Caco-2 (cell line): Measurements from ENCODE around the gene SLC1A1. TPM values are rescaled to one million over a fixed set of nuclear protein-coding genes. Genes with fewer than 3 reads are reported as not detected.

Source experiments
- BruUV-seq: library from RNA; stranded (reverse); fragments of 400-500 nt; replicated peaks from 2 replicates; lab custom pipeline; 2021; lab: Mats Ljungman, UMichigan
- CTCF ChIA-PET: fragments of 300-600 bp; sonication (Branson Sonifier 250); formaldehyde crosslinking; loops from one replicate; lab custom pipeline; 2022; ENCODE audit warnings: antibody characterized with exemption; lab: Charles Lee
- POLR2A ChIA-PET: fragments of 300-600 bp; sonication (Branson Sonifier 250); formaldehyde crosslinking; loops from one replicate; lab custom pipeline; 2022; ENCODE audit warnings: antibody characterized with exemption; lab: Charles Lee
- DNase-seq, 2 experiments: peaks; one replicate each; pipeline versions ENCODE4 v3.0.0 to v3.0.0-alpha.2; 2020 to 2022
- H3K27me3 ChIP-seq: replicated peaks from 2 replicates; pipeline ENCODE4 v1.6.0; 2011; ENCODE audit warnings: low read length; ENCODE audit not compliant: control insufficient read depth, insufficient read depth
- H3K36me3 ChIP-seq: 2 replicates; pipeline ENCODE4 v1.5.1; 2011; ENCODE audit warnings: low read length; ENCODE audit not compliant: control insufficient read depth, insufficient read depth
- H3K4me1 ChIP-seq: fragments of 250-450 bp; sonication (Bioruptor Pico); 2 replicates; pipeline ENCODE4 v1.5.1; 2020; ENCODE audit warnings: mild to moderate bottlenecking
- H3K4me3 ChIP-seq: 2 replicates; pipeline ENCODE4 v1.5.1; 2011; ENCODE audit warnings: low read depth, mild to moderate bottlenecking, control low read depth, low read length
- H3K9me3 ChIP-seq: fragments of 250-450 bp; sonication (Bioruptor Pico); 2 replicates; pipeline ENCODE4 v1.5.1; 2020; ENCODE audit warnings: mild to moderate bottlenecking, moderate library complexity
- H3K27ac Mint-ChIP-seq: one replicate; pipeline ENCODE4 v1.8.0; 2022; ENCODE audit warnings: mixed read lengths; ENCODE audit not compliant: unreplicated experiment
- H3K27me3 Mint-ChIP-seq: one replicate; pipeline ENCODE4 v1.8.0; 2022; ENCODE audit warnings: mixed read lengths; ENCODE audit not compliant: insufficient read depth, unreplicated experiment
- H3K36me3 Mint-ChIP-seq: one replicate; pipeline ENCODE4 v1.8.0; 2022; ENCODE audit warnings: mild to moderate bottlenecking, mixed read lengths; ENCODE audit not compliant: insufficient read depth, unreplicated experiment
- H3K4me1 Mint-ChIP-seq: one replicate; pipeline ENCODE4 v1.8.0; 2022; ENCODE audit warnings: low read depth, mixed read lengths; ENCODE audit not compliant: unreplicated experiment
- H3K4me3 Mint-ChIP-seq: one replicate; pipeline ENCODE4 v1.8.0; 2022; ENCODE audit warnings: mild to moderate bottlenecking, moderate library complexity, mixed read lengths; ENCODE audit not compliant: unreplicated experiment
- H3K9me3 Mint-ChIP-seq: one replicate; pipeline ENCODE4 v1.8.0; 2022; ENCODE audit warnings: mixed read lengths; ENCODE audit not compliant: unreplicated experiment
- CTCF ChIP-seq, 2 experiments: fragments of 200-600 bp in 1 of 2; IDR thresholded peaks; 1 replicate in 1 of 2; 2 replicates in 1 of 2; pipeline versions ENCODE4 v1.5.1 to v1.8.0; 2011 to 2022; ENCODE audit warnings: antibody characterized with exemption in 1 of 2, control low read depth in 1 of 2, inconsistent platforms in 1 of 2, low read depth in 1 of 2, low read length in 1 of 2, mild to moderate bottlenecking in 1 of 2, moderate library complexity in 1 of 2; ENCODE audit not compliant: insufficient read depth in 1 of 2, severe bottlenecking in 1 of 2, unreplicated experiment in 1 of 2
- intact Hi-C: fragments of 100-400 bp; cut with micrococcal nuclease; formaldehyde crosslinking; loops from one replicate; pipeline ENCODE4 v1.10.0; 2022; ENCODE audit not compliant: unreplicated experiment
- total RNA-seq: library from RNA; stranded (reverse); gene quantifications from 2 replicates; pipeline ENCODE4 v1.2.3, GENCODE V29; 2022

SLC1A1 gene
- total RNA-seq, 1 experiment from 2014 or later = 53.1 TPM

- no peaks in the 10 kb centered on the region for H3K27me3 Mint-ChIP-seq
- TF ChIP-seq CTCF (IDR thresholded peaks at IDR 0.05; ENCODE audit: insufficient read depth in 1 of 2, low read depth in 1 of 2, low read length in 1 of 2, severe bottlenecking in 1 of 2, unreplicated experiment in 1 of 2) = no peak
- POLR2A ChIA-PET = no interaction called here
These were observed 56.7 kb downstream of the SLC1A1 start for GRCh38 chr9:4547016-4547415.

GRCh38 chr9:4548811-4549725 lies 58.8 kb downstream of the SLC1A1 start:
- Mint-ChIP-seq H3K4me3 (no peak overlapping the region), H3K4me1 (peaks cover 1% of the 10 kb centered on the region), H3K9me3 (no peaks in the 10 kb centered on the region), H3K27ac (no peak overlapping the region), H3K27me3 (no peaks in the 10 kb centered on the region), H3K36me3 (peaks cover 14% of the 10 kb centered on the region)
- no peaks in the 10 kb centered on the region for H3K36me3 ChIP-seq
- no peaks in the 10 kb centered on the region for H3K27me3 ChIP-seq
- H3K9me3 ChIP-seq = no peaks in the 10 kb centered on the region
- H3K4me3 ChIP-seq = no peak overlapping the region
- peak; percentile 31 to 33 for DNase-seq
- no TSS peak for BruUV-seq
- H3K4me1 ChIP-seq = peaks cover 5% of the 10 kb centered on the region; the same call in 1 of the 2 replicates
- POLR2A ChIA-PET = no interaction called here
- CTCF ChIA-PET = interaction anchor here (0.6 to 1.8 kb wide), 2 partner anchors 58 to 162 kb away, joined by 3 to 6 read pairs; no protein-coding TSS in a partner anchor
- peak; percentile 26 to 56 for TF ChIP-seq CTCF (IDR thresholded peaks at IDR 0.05; ENCODE audit: insufficient read depth in 1 of 2, low read depth in 1 of 2, low read length in 1 of 2, severe bottlenecking in 1 of 2, unreplicated experiment in 1 of 2)
- intact Hi-C loops = loop anchor here (1.0 kb wide), 1 partner anchor 167 kb away; no protein-coding TSS in a partner anchor

More at GRCh38 chr9:4547016-4547415, 56.7 kb downstream of the SLC1A1 start:
- no peak overlapping the region for H3K27ac Mint-ChIP-seq
- CTCF ChIA-PET = no interaction called here
- no peak overlapping the region for H3K4me3 Mint-ChIP-seq
- Histone ChIP-seq H3K4me1 (peaks cover 7% of the 10 kb centered on the region), H3K9me3 (no peaks in the 10 kb centered on the region), H3K4me3 (no peak overlapping the region), H3K27me3 (no peaks in the 10 kb centered on the region), H3K36me3 (no peaks in the 10 kb centered on the region)
- peaks cover 12% of the 10 kb centered on the region for H3K36me3 Mint-ChIP-seq
- intact Hi-C loops = no loop called here
- no TSS peak for BruUV-seq
- DNase-seq = no peak
- no peaks in the 10 kb centered on the region for H3K9me3 Mint-ChIP-seq
- peaks cover 12% of the 10 kb centered on the region for H3K4me1 Mint-ChIP-seq

GRCh38 chr9:4549751-4550295 lies 59.6 kb downstream of the SLC1A1 start:
- CTCF ChIA-PET = interaction anchor here (1.8 kb wide), 1 partner anchor 163 kb away, joined by 6 read pairs; no protein-coding TSS in a partner anchor

More at GRCh38 chr9:4549751-4550295, 59.6 kb downstream of the SLC1A1 start:
- no peak for TF ChIP-seq CTCF (IDR thresholded peaks at IDR 0.05; ENCODE audit: insufficient read depth in 1 of 2, low read depth in 1 of 2, low read length in 1 of 2, severe bottlenecking in 1 of 2, unreplicated experiment in 1 of 2)
- intact Hi-C loops = loop anchor here (1.0 kb wide), 1 partner anchor 168 kb away; no protein-coding TSS in a partner anchor
- Histone ChIP-seq H3K27me3 (no peaks in the 10 kb centered on the region), H3K36me3 (no peaks in the 10 kb centered on the region), H3K9me3 (no peaks in the 10 kb centered on the region), H3K4me1 (peaks cover 5% of the 10 kb centered on the region; the same call in 1 of the 2 replicates), H3K4me3 (no peak overlapping the region)
- no TSS peak for BruUV-seq
- Mint-ChIP-seq H3K36me3 (peaks cover 21% of the 10 kb centered on the region), H3K27me3 (no peaks in the 10 kb centered on the region), H3K4me3 (no peak overlapping the region), H3K4me1 (peaks cover 7% of the 10 kb centered on the region), H3K9me3 (no peaks in the 10 kb centered on the region), H3K27ac (no peak overlapping the region)
- POLR2A ChIA-PET = no interaction called here
- DNase-seq = no peak
